Adrenal gland (tissue), 5 donors: Measurements from ENCODE around the gene LHFPL6.

ENCODE experiments used
- CTCF ChIP-seq, 6 experiments: fragments of 450-650 bp in 4 of 6; fragments of 200-600 bp in 2 of 6; sonication (generic) in 1 of 6; IDR thresholded peaks; 1 replicate in 5 of 6; 2 replicates in 1 of 6; pipeline versions ENCODE4 v1.5.1 to v1.8.0; 2016 to 2021; ENCODE audit warnings: antibody characterized with exemption in 6 of 6, mild to moderate bottlenecking in 2 of 6, moderate library complexity in 1 of 6
- POLR2A ChIP-seq, 2 donors: fragments of 450-650 bp; IDR thresholded peaks; one replicate each; pipeline ENCODE4 v1.6.1; 2017; ENCODE audit warnings: antibody characterized with exemption in 2 of 2, mild to moderate bottlenecking in 2 of 2, moderate library complexity in 1 of 2
- donor health status: DM: no; HTN: no; CAD: no.

DNA sequence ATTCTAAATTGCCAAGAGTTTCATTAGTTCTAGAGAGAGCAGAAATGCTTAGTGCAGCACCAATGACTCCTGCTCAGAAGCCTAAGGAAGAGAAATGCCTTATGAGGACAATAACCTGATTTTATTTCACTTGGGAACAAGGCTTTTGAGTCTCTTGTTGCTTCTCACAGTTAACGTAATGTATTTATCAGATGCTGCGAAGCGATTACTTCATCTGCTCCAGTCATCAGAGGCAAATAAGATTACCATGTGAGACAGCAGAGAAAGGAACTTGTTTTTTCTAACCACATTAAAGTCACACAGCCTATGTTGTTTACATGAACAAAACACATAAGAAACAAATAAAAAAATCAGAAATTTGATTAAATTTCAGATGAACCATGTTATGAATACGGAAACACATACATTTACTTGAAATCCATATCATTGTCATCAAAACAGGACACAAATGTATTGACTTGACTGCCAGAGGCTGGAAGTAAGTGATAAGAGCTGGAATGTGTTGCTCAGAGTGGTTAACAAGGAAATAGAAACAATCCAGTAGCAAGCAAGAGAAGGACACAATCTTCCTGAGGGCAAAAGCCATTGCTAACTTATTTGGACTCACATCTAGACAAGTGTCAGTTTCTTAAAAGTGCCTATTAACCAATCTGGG lies 147.3 kb downstream of the LHFPL6 start:
- TF ChIP-seq CTCF (IDR thresholded peaks at IDR 0.05), result no peak
- TF ChIP-seq POLR2A (IDR thresholded peaks at IDR 0.05), result no peak
